Testis (tissue), 3 donors: ENCODE measurements around the gene TMEM119. TPM values are rescaled to one million over a fixed set of nuclear protein-coding genes. Genes with fewer than 3 reads are reported as not detected.

ENCODE experiments used
- DNase-seq: peaks from one replicate; pipeline ENCODE4 v3.0.0-alpha.2; 2019
- H3K27ac ChIP-seq, 2 donors: fragments of 200-600 bp; sonication (generic); one replicate each; pipeline ENCODE4 v1.5.1; 2019
- H3K27me3 ChIP-seq: fragments of 200-600 bp; sonication (generic); one replicate; pipeline ENCODE4 v1.5.1; 2019
- H3K36me3 ChIP-seq: fragments of 200-600 bp; sonication (generic); one replicate; pipeline ENCODE4 v1.5.1; 2017; ENCODE audit warnings: low read depth; ENCODE audit errors: missing control alignments
- H3K4me1 ChIP-seq: fragments of 200-600 bp; sonication (generic); one replicate; pipeline ENCODE4 v1.5.1; 2019
- H3K4me3 ChIP-seq, 2 donors: fragments of 200-600 bp; sonication (generic); one replicate each; pipeline ENCODE4 v1.5.1; 2017 to 2019
- H3K9me3 ChIP-seq: fragments of 200-600 bp; sonication (generic); one replicate; pipeline ENCODE4 v1.5.1; 2017
- POLR2A ChIP-seq: fragments of 450-650 bp; IDR thresholded peaks from one replicate; pipeline ENCODE4 v1.6.1; 2017; ENCODE audit warnings: antibody characterized with exemption, mild to moderate bottlenecking, moderate library complexity
- WGBS, 2 donors: methylation state at CpG; one replicate each; pipeline ENCODE4 v1.1.5; 2018; 5-methylcytosine and 5-hydroxymethylcytosine counted together
- intact Hi-C: fragments of 100-400 bp; cut with DNase I; formaldehyde crosslinking; loops from one replicate; pipeline ENCODE4 v1.15.1; 2023; ENCODE audit warnings: low total_unique reads
- polyA plus RNA-seq: library from polyadenylated mRNA; stranded (reverse); fragments of 350-450 nt; fragmentation: Illumina TruSeq; extraction: RNeasy Lipid Tissue Mini Kit (QIAGEN cat#74804); gene quantifications from one replicate; pipeline ENCODE4 v1.2.3, GENCODE V29; 2014; ENCODE audit warnings: low read depth, low replicate concordance; ENCODE audit not compliant: insufficient read depth
- total RNA-seq, 2 donors: library from RNA; depleted of rRNA; stranded (reverse); fragments of >200 nt; gene quantifications; one replicate each; pipeline ENCODE4 v1.2.3, GENCODE V29; 2016
- TF ChIP-seq, protein P1 (sequence below), 3 experiments: fragments of 450-650 bp in 2 of 3; fragments of 200-600 bp in 1 of 3; sonication (generic) in 1 of 3; IDR thresholded peaks; one replicate each; pipeline ENCODE4 v1.5.1; 2016 to 2019; ENCODE audit warnings: antibody characterized with exemption in 3 of 3, mild to moderate bottlenecking in 2 of 3, moderate library complexity in 1 of 3

The TMEM119 gene
- total and polyA plus RNA-seq, 3 donors from 2014 or later = 5.3 to 17.1 (median 9.6) TPM

DNA sequence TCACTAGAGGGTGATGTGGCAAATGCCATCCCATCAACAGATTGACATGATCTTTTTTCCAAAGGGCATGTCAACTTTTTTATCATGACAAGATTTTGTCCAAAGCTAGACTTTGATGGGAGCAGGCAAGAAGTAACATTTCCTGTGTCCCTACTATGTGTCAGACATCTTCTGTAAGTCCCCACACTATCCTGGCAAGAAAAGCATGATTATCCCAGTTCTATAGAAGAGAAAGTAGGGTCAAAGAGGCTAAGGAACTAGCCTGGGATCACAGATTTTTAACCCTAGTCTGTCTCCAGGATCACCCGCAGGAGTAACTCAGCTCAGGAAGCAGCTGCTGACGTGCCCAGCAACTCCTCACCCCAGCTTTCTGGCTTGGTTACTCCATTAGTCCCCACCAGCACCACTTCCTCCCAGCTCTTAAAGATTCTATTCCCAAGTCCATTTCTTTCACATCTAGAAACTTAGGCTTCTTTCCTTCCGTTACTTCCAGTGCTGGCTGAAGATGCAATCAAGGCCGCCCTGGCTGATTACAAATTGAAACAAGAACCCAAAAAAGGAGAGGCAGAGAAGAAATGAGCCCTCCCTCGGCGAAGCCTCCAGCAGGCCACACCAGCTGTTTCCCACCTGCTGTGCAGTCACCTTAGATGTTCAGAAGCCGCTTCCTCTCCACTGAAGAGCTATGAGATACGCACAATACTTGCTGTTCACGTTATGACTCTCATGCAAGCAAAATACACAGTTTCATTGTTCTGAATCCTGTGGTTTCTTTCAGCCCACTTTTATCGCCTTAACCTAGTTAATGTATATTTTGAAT lies 29.3 kb downstream of the TMEM119 start:
- Histone ChIP-seq H3K27ac (no peak overlapping the region), H3K27me3 (no peaks in the 10 kb centered on the region), H3K36me3 (no peaks in the 10 kb centered on the region), H3K4me3 (no peak overlapping the region), H3K4me1 (peaks cover 27% of the 10 kb centered on the region), H3K9me3 (no peaks in the 10 kb centered on the region)
- WGBS, 2 donors = 58 to 67% methylated on average over 10 of the region's 10 CpGs
- no peak for DNase-seq
- intact Hi-C loops = no loop called here
- TF ChIP-seq, protein P1, sequence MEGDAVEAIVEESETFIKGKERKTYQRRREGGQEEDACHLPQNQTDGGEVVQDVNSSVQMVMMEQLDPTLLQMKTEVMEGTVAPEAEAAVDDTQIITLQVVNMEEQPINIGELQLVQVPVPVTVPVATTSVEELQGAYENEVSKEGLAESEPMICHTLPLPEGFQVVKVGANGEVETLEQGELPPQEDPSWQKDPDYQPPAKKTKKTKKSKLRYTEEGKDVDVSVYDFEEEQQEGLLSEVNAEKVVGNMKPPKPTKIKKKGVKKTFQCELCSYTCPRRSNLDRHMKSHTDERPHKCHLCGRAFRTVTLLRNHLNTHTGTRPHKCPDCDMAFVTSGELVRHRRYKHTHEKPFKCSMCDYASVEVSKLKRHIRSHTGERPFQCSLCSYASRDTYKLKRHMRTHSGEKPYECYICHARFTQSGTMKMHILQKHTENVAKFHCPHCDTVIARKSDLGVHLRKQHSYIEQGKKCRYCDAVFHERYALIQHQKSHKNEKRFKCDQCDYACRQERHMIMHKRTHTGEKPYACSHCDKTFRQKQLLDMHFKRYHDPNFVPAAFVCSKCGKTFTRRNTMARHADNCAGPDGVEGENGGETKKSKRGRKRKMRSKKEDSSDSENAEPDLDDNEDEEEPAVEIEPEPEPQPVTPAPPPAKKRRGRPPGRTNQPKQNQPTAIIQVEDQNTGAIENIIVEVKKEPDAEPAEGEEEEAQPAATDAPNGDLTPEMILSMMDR (IDR thresholded peaks at IDR 0.05) = no peak
- no peak for TF ChIP-seq POLR2A

DNA sequence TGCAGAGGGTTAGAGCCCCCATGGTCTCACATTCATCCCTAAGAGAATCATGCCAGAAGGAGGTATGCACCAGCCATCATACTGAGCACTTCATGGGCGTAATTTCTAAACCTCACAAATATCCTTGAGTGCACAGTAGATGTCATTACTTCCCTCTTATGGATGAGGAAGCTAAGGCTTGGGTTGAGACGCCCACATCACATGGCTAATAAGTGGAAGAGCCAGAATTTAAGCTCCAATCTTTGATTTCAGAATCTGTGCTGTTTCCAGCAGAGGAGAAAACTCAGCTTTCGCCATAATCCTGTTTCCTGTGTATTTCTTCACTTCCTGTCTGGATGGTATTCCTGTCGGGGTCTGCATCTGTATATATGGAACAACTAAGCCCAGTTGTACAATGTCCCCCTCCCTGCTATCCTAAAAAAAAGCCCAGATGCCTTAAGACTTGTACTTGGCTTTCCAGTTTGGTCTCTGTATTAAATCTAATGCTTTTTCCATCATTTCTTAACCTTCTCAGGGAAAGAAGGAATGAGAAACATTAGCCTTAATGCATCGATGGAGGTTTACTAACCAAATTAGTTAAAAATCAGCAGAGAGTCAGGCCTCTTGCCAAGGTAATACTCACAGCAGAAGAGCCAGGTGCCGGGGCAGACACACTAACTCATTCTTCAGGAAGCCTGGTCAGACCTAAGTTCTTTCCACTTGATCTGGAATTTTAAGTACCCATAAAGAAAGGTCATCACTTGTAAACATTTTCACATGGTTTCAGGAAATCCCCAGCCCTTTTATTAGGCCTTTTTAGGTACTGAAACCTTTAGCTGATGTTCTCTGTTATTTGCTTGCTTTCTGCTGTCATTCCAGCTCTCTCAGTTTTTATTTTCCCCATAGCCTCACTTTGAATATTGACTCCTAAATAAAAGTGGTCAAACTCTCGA lies 30.2 kb downstream of the TMEM119 start:
- H3K27ac ChIP-seq = no peak overlapping the region
- H3K4me3 ChIP-seq = no peak overlapping the region
- 72 to 76% methylated on average over 7 of the region's 7 CpGs for WGBS, 2 donors
- intact Hi-C loops = no loop called here
- no peaks in the 10 kb centered on the region for H3K27me3 ChIP-seq
- no peak for DNase-seq
- TF ChIP-seq POLR2A = no peak
- TF ChIP-seq, protein P1 (IDR thresholded peaks at IDR 0.05) = no peak
- no peaks in the 10 kb centered on the region for H3K9me3 ChIP-seq
- H3K4me1 ChIP-seq = peaks cover 28% of the 10 kb centered on the region
- H3K36me3 ChIP-seq = no peaks in the 10 kb centered on the region

DNA sequence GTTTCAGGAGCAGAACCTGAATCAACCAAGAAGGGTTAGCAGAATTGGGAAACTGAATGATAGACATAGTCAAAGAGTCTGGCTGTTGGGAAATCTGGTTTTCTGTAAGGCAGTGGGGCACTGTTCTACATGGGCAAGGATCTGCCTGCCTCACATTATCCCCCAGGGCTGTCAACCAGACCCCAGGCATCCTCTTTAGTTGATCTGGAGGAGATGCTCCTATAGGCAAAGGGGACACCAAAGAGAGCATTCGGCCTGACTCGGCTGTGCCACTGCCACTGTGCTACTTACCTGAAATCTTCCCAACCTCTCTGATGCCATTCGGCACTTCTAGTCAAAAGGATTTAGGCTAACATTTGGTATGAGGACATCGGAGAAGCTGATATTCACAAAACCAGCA lies 31.4 kb downstream of the TMEM119 start:
- TF ChIP-seq POLR2A = no peak
- TF ChIP-seq, protein P1 (IDR thresholded peaks at IDR 0.05) = no peak
- intact Hi-C loops = no loop called here
- no peaks in the 10 kb centered on the region for H3K9me3 ChIP-seq
- H3K27ac ChIP-seq = no peak overlapping the region
- no peaks in the 10 kb centered on the region for H3K36me3 ChIP-seq
- WGBS, 2 donors = 88 to 90% methylated on average over 4 of the region's 4 CpGs
- no peaks in the 10 kb centered on the region for H3K27me3 ChIP-seq
- H3K4me1 ChIP-seq = peaks cover 28% of the 10 kb centered on the region
- H3K4me3 ChIP-seq = no peak overlapping the region
- no peak for DNase-seq

DNA sequence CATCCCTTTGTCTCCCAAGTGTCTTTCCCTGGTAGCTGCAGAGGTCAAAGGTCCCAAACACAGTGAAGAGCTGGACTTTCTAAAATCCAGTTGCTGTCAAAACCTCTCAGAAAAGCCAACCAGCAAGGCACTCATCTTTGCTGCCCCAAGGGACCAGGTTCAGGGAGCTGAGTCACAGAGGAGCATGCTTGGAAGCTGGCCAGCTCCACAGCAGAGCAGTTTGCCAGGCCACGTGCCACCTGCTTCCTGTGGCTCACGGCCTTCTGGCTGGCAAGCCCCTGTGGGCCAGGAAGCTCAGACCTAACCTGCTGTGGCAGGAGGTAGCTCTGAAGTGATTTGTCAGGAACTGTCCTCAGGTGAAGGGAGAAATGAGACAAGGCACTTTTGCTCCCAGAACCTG lies 31.9 kb downstream of the TMEM119 start:
- Histone ChIP-seq H3K9me3 (no peaks in the 10 kb centered on the region), H3K27ac (no peak overlapping the region), H3K36me3 (no peaks in the 10 kb centered on the region), H3K4me1 (peaks cover 28% of the 10 kb centered on the region), H3K27me3 (no peaks in the 10 kb centered on the region), H3K4me3 (no peak overlapping the region)
- WGBS, 2 donors = 20 to 56% methylated on average over 1 to 2 of the region's 2 CpGs
- peak; percentile 56 for DNase-seq
- TF ChIP-seq, protein P1 (IDR thresholded peaks at IDR 0.05) = no peak
- TF ChIP-seq POLR2A = no peak
- intact Hi-C loops = no loop called here
